ENCODE results near the gene LYST. TPM values are rescaled to one million over a fixed set of nuclear protein-coding genes. Genes with fewer than 3 reads are reported as not detected.

LYST gene
- polyA plus RNA-seq, 1 of the 3 experiments (the other 2 are of a cell fraction): 3.9 TPM

GRCh38 chr1:235722858-235723257, 143.8 kb downstream of the LYST start:
- H3K9me2 ChIP-seq: no peaks in the 10 kb centered on the region
- peaks cover 0 to 12% of the 10 kb centered on the region in 2 experiments; a peak in 2 of 4 replicates for H3K4me1 ChIP-seq (ENCODE audit: control insufficient read depth in 1 of 2, insufficient read depth in 2 of 2, low read depth in 1 of 2, low read length in 1 of 2)
- peaks cover 18 to 41% of the 10 kb centered on the region in 2 experiments for H3K36me3 ChIP-seq (replicated peaks in 1 of 2; ENCODE audit: control insufficient read depth in 1 of 2, insufficient read depth in 2 of 2, low read length in 1 of 2)
- H3K27ac ChIP-seq (ENCODE audit: low read depth in 2 of 2, low read length in 1 of 2): no peak overlapping the region
- H3K4me2 ChIP-seq: no peak overlapping the region
- no peaks in the 10 kb centered on the region for H3K9me3 ChIP-seq
- H3F3A ChIP-seq (replicated peaks; ENCODE audit: insufficient read depth): peaks cover 11% of the 10 kb centered on the region
- ChIA-PET CTCF (no interaction called here), POLR2A (no interaction called here)
- 98% methylated on average over 2 of the region's 2 CpGs for WGBS (ENCODE audit: low lambda C conversion rate)
- no peak overlapping the region for H3K9ac ChIP-seq
- H4K20me1 ChIP-seq (ENCODE audit: insufficient read depth): no peaks in the 10 kb centered on the region
- no peak overlapping the region for H3K4me3 ChIP-seq (ENCODE audit: low read depth in 2 of 2, low read length in 1 of 2)
- H3K79me2 ChIP-seq (ENCODE audit: insufficient read depth): no peaks in the 10 kb centered on the region
- H2AFZ ChIP-seq (ENCODE audit: low read depth): no peak overlapping the region
- no peaks in the 10 kb centered on the region for H3K27me3 ChIP-seq (ENCODE audit: insufficient read depth)
- TF ChIP-seq ELF1 (IDR thresholded peaks at IDR 0.05): no peak
- TF ChIP-seq SIN3A (IDR thresholded peaks at IDR 0.05; ENCODE audit: borderline replicate concordance, low read depth, low read length): no peak
- DNase-seq: no peak

GRCh38 chr1:235721982-235722381, 144.7 kb downstream of the LYST start:
- ChIA-PET POLR2A (no interaction called here), CTCF (no interaction called here)
- H3K9me3 ChIP-seq: no peaks in the 10 kb centered on the region
- peaks cover 18 to 40% of the 10 kb centered on the region in 2 experiments for H3K36me3 ChIP-seq (replicated peaks in 1 of 2; ENCODE audit: control insufficient read depth in 1 of 2, insufficient read depth in 2 of 2, low read length in 1 of 2)
- no peaks in the 10 kb centered on the region for H4K20me1 ChIP-seq (ENCODE audit: insufficient read depth)
- no peak overlapping the region for H3K4me3 ChIP-seq (ENCODE audit: low read depth in 2 of 2, low read length in 1 of 2)
- 78% methylated on average over 4 of the region's 4 CpGs for WGBS (ENCODE audit: low lambda C conversion rate)
- no peaks in the 10 kb centered on the region for H3K79me2 ChIP-seq (ENCODE audit: insufficient read depth)
- H3K4me1 ChIP-seq (ENCODE audit: control insufficient read depth in 1 of 2, insufficient read depth in 2 of 2, low read depth in 1 of 2, low read length in 1 of 2): peaks cover 0 to 12% of the 10 kb centered on the region in 2 experiments; a peak in 2 of 4 replicates
- no peak overlapping the region for H2AFZ ChIP-seq (ENCODE audit: low read depth)
- TF ChIP-seq CHD2 (IDR thresholded peaks at IDR 0.05; ENCODE audit: low read length, partially characterized antibody) (no peak), GATA2 (CRISPR knock-in tag; IDR thresholded peaks at IDR 0.05) (no peak), GABPA (IDR thresholded peaks at IDR 0.05; ENCODE audit: low read depth) (no peak), RXRA (IDR thresholded peaks at IDR 0.05; ENCODE audit: borderline replicate concordance, low read depth) (no peak), EZH2phosphoT487 (IDR thresholded peaks at IDR 0.05; ENCODE audit: borderline replicate concordance, low read depth) (no peak)
- H3K9ac ChIP-seq: no peak overlapping the region
- H3K9me2 ChIP-seq: no peaks in the 10 kb centered on the region
- no peak overlapping the region for H3K4me2 ChIP-seq
- no peaks in the 10 kb centered on the region for H3K27me3 ChIP-seq (ENCODE audit: insufficient read depth)
- no peak for DNase-seq
- H3F3A ChIP-seq (replicated peaks; ENCODE audit: insufficient read depth): peaks cover 7% of the 10 kb centered on the region
- H3K27ac ChIP-seq (ENCODE audit: low read depth in 2 of 2, low read length in 1 of 2): no peak overlapping the region

GRCh38 chr1:235720544-235720943, 146.2 kb downstream of the LYST start:
- no peak overlapping the region for H2AFZ ChIP-seq (ENCODE audit: low read depth)
- H3K4me1 ChIP-seq (ENCODE audit: control insufficient read depth in 1 of 2, insufficient read depth in 2 of 2, low read depth in 1 of 2, low read length in 1 of 2): peaks cover 0 to 6% of the 10 kb centered on the region in 2 experiments; a peak in 2 of 4 replicates
- no peaks in the 10 kb centered on the region for H3K27me3 ChIP-seq (ENCODE audit: insufficient read depth)
- ChIA-PET POLR2A (no interaction called here), CTCF (no interaction called here)
- WGBS (ENCODE audit: low lambda C conversion rate): 65% methylated on average over 4 of the region's 4 CpGs
- no peak overlapping the region for H3K27ac ChIP-seq (ENCODE audit: low read depth in 2 of 2, low read length in 1 of 2)
- H3K9me3 ChIP-seq: no peaks in the 10 kb centered on the region
- H3K79me2 ChIP-seq (ENCODE audit: insufficient read depth): no peaks in the 10 kb centered on the region
- H3K4me2 ChIP-seq: no peak overlapping the region
- H3K4me3 ChIP-seq (ENCODE audit: low read depth in 2 of 2, low read length in 1 of 2): no peak overlapping the region
- no peaks in the 10 kb centered on the region for H3K9me2 ChIP-seq
- no peaks in the 10 kb centered on the region for H3F3A ChIP-seq (replicated peaks; ENCODE audit: insufficient read depth)
- H4K20me1 ChIP-seq (ENCODE audit: insufficient read depth): no peaks in the 10 kb centered on the region
- DNase-seq: no peak
- H3K36me3 ChIP-seq (replicated peaks in 1 of 2; ENCODE audit: control insufficient read depth in 1 of 2, insufficient read depth in 2 of 2, low read length in 1 of 2): peaks cover 25 to 40% of the 10 kb centered on the region in 2 experiments
- H3K9ac ChIP-seq: no peak overlapping the region
- TF ChIP-seq YY1 (IDR thresholded peaks at IDR 0.05; ENCODE audit: low read depth) (no peak), MEF2A (IDR thresholded peaks at IDR 0.05; ENCODE audit: borderline replicate concordance, low read depth) (peak; percentile 50; the same call in 1 of the 2 replicates)
